ENCODE measurements around the gene CYP3A7. TPM values are rescaled to one million over a fixed set of nuclear protein-coding genes. Genes with fewer than 3 reads are reported as not detected.

The CYP3A7 gene
- polyA plus RNA-seq, 3 donors = not detected

DNA sequence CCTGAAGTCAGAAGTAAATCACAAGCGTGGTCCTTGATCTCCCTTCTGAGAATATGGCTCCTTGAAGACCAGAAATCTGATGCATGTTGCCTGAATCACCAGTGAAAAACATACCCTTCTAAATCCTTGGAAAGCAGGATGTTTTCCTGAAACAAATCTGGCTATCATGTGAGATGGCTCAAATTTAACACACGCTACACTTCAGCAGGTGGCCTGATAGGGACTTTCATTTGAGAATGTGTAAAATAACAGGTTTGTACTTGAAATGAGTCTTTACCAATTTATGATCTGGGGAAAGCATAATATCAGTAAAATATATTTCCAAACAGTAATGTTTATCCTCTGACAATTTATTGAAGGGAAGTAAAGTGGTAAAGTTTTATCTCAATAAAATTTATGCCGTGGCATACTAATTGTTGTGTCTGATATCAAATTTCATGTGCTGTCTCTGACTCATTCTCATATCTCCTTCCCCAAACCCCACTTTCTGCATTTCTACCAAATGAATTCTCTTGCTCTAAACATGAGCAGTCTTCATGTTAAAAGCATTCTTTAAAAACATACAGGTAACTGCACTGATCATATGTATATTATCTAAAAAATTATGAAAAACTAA is 31.6 kb upstream of the CYP3A7 start:
- no peak for DNase-seq
- TF ChIP-seq, protein P1, sequence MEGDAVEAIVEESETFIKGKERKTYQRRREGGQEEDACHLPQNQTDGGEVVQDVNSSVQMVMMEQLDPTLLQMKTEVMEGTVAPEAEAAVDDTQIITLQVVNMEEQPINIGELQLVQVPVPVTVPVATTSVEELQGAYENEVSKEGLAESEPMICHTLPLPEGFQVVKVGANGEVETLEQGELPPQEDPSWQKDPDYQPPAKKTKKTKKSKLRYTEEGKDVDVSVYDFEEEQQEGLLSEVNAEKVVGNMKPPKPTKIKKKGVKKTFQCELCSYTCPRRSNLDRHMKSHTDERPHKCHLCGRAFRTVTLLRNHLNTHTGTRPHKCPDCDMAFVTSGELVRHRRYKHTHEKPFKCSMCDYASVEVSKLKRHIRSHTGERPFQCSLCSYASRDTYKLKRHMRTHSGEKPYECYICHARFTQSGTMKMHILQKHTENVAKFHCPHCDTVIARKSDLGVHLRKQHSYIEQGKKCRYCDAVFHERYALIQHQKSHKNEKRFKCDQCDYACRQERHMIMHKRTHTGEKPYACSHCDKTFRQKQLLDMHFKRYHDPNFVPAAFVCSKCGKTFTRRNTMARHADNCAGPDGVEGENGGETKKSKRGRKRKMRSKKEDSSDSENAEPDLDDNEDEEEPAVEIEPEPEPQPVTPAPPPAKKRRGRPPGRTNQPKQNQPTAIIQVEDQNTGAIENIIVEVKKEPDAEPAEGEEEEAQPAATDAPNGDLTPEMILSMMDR (IDR thresholded peaks at IDR 0.05) = no peak
- H3K9me3 Mint-ChIP-seq = peaks cover 0 to 4% (median 0%) of the 10 kb centered on the region in 7 donors
- no peaks in the 10 kb centered on the region for H3K79me2 ChIP-seq (ENCODE audit: insufficient read depth, low read length)
- no peak overlapping the region for H3K4me3 ChIP-seq (replicated peaks in 1 of 3; ENCODE audit: low read depth in 2 of 3, low read length in 3 of 3)
- H3K4me1 ChIP-seq (ENCODE audit: control insufficient read depth in 1 of 2, insufficient read depth in 2 of 2, low read length in 2 of 2) = no peaks in the 10 kb centered on the region
- H4K20me1 ChIP-seq (ENCODE audit: insufficient read depth, low read length) = no peaks in the 10 kb centered on the region
- no peak overlapping the region for H2AFZ ChIP-seq (ENCODE audit: insufficient read depth, low read depth, low read length, poor library complexity, severe bottlenecking)
- H3K4me2 ChIP-seq (replicated peaks; ENCODE audit: extremely low read depth, low read length, poor library complexity, severe bottlenecking) = no peak overlapping the region
- intact Hi-C loops (cut with micrococcal nuclease) = no loop called here
- peaks cover 1% of the 10 kb centered on the region for H3K4me1 Mint-ChIP-seq
- WGBS (ENCODE audit: insufficient coverage) = no CpG with 5 or more reads among the region's 3 CpGs
- H3K27ac ChIP-seq (ENCODE audit: low read depth in 1 of 2, low read length in 2 of 2) = no peak overlapping the region
- H3K36me3 ChIP-seq (replicated peaks in 1 of 2; ENCODE audit: control insufficient read depth in 1 of 2, insufficient read depth in 2 of 2, low read length in 2 of 2) = no peaks in the 10 kb centered on the region
- H3K27me3 ChIP-seq (ENCODE audit: control insufficient read depth in 2 of 2, insufficient read depth in 2 of 2, low read length in 2 of 2) = peaks cover 0 to 8% of the 10 kb centered on the region in 2 donors
- H3K4me3 Mint-ChIP-seq = no peak overlapping the region
- no peak overlapping the region for H3K9ac ChIP-seq (ENCODE audit: insufficient read depth, low read length, poor library complexity, severe bottlenecking)
- H3K27me3 Mint-ChIP-seq (ENCODE audit: low read depth in 3 of 3) = peaks cover 4 to 16% (median 11%) of the 10 kb centered on the region in 3 donors
- no peak overlapping the region for H3K27ac Mint-ChIP-seq
- H3K36me3 Mint-ChIP-seq = no peaks in the 10 kb centered on the region
- no peaks in the 10 kb centered on the region for H3K9me3 ChIP-seq (replicated peaks in 1 of 2; ENCODE audit: control insufficient read depth in 1 of 2, insufficient read depth in 1 of 2, low read length in 2 of 2)

DNA sequence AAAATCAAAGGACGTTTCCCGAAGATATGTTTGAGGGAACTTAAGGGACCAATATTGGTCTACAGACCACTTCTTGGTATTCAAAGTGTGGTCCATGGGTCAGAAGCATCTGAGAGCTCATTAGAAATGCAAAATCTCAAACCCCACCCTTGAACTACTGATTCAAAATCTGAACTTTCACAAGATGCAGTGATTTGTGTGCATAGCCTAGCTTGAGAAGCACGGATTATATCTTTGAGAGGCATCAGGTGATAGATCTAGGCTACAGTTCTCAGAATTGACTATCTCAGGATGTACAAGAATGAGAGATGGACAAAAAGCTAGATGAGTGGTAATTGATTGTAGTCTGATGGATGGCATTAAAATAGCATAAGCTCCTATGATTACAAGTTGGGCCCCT is 29.5 kb upstream of the CYP3A7 start:
- Histone ChIP-seq H3K79me2 (ENCODE audit: insufficient read depth, low read length) (no peaks in the 10 kb centered on the region), H3K4me1 (ENCODE audit: control insufficient read depth in 1 of 2, insufficient read depth in 2 of 2, low read length in 2 of 2) (no peaks in the 10 kb centered on the region), H3K27ac (ENCODE audit: low read depth in 1 of 2, low read length in 2 of 2) (no peak overlapping the region), H3K4me2 (replicated peaks; ENCODE audit: extremely low read depth, low read length, poor library complexity, severe bottlenecking) (no peak overlapping the region), H3K4me3 (replicated peaks in 1 of 3; ENCODE audit: low read depth in 2 of 3, low read length in 3 of 3) (no peak overlapping the region), H3K27me3 (ENCODE audit: control insufficient read depth in 2 of 2, insufficient read depth in 2 of 2, low read length in 2 of 2) (peaks cover 0 to under 1% of the 10 kb centered on the region in 2 donors), H3K9me3 (replicated peaks in 1 of 2; ENCODE audit: control insufficient read depth in 1 of 2, insufficient read depth in 1 of 2, low read length in 2 of 2) (no peaks in the 10 kb centered on the region), H3K9ac (ENCODE audit: insufficient read depth, low read length, poor library complexity, severe bottlenecking) (no peak overlapping the region), H2AFZ (ENCODE audit: insufficient read depth, low read depth, low read length, poor library complexity, severe bottlenecking) (no peak overlapping the region), H3K36me3 (replicated peaks in 1 of 2; ENCODE audit: control insufficient read depth in 1 of 2, insufficient read depth in 2 of 2, low read length in 2 of 2) (no peaks in the 10 kb centered on the region), H4K20me1 (ENCODE audit: insufficient read depth, low read length) (no peaks in the 10 kb centered on the region)
- no CpG with 5 or more reads among the region's 3 CpGs for WGBS (ENCODE audit: insufficient coverage)
- peaks cover 0 to 6% (median 3%) of the 10 kb centered on the region in 3 donors for H3K27me3 Mint-ChIP-seq (ENCODE audit: low read depth in 3 of 3)
- DNase-seq = no peak
- H3K36me3 Mint-ChIP-seq = no peaks in the 10 kb centered on the region
- intact Hi-C loops (cut with micrococcal nuclease) = no loop called here
- no peak overlapping the region for H3K27ac Mint-ChIP-seq
- no peak overlapping the region for H3K4me3 Mint-ChIP-seq
- H3K4me1 Mint-ChIP-seq = peaks cover 1% of the 10 kb centered on the region
- H3K9me3 Mint-ChIP-seq = peaks cover 0 to 2% (median 0%) of the 10 kb centered on the region in 7 donors
- TF ChIP-seq, protein P1 (IDR thresholded peaks at IDR 0.05) = no peak

Data from CD14-positive monocyte (primary cell).